ENCODE results near the gene GAMT.

- TF ChIP-seq CTCF (IDR thresholded peaks at IDR 0.05) (no peak), POLR2A (IDR thresholded peaks at IDR 0.05) (no peak)
Observed at GRCh38 chr19:1399079-1399478, 2.3 kb downstream of the GAMT start.
